ENCODE data around the gene FRAT2.

DNA sequence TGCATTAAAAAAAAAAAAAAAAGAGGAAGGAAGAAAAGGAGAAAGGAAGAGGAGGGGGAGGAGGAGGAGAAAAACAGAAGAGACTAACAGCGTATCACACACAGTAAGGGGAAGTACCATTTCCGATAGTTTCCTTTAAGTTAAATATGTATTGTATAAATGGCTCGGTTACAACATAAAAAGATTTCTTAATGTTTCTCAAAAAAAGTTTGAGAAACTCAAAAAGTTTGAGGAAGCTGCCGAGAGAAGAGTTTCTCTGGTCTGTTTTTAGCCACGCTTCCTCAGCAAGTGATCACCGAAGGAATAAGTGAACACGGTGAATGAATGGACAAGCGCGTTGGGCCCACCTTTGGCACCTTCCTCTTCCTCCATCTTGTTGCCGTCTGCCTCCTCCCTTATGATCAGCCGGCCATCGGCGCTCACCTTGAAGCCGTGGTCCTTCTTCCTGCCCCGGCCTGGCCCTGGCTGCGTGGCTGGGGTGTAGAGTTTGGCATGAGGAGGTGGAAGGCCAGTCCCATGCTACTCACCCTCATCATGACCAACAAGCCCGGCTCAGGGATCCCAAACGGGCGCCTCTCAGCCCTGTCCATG is 31.3 kb upstream of the FRAT2 start:
- TF ChIP-seq, protein P1, sequence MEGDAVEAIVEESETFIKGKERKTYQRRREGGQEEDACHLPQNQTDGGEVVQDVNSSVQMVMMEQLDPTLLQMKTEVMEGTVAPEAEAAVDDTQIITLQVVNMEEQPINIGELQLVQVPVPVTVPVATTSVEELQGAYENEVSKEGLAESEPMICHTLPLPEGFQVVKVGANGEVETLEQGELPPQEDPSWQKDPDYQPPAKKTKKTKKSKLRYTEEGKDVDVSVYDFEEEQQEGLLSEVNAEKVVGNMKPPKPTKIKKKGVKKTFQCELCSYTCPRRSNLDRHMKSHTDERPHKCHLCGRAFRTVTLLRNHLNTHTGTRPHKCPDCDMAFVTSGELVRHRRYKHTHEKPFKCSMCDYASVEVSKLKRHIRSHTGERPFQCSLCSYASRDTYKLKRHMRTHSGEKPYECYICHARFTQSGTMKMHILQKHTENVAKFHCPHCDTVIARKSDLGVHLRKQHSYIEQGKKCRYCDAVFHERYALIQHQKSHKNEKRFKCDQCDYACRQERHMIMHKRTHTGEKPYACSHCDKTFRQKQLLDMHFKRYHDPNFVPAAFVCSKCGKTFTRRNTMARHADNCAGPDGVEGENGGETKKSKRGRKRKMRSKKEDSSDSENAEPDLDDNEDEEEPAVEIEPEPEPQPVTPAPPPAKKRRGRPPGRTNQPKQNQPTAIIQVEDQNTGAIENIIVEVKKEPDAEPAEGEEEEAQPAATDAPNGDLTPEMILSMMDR (IDR thresholded peaks at IDR 0.05): no peak
- TF ChIP-seq POLR2AphosphoS5 (IDR thresholded peaks at IDR 0.05): no peak

All from breast epithelium (tissue), 3 donors.